SKM-1 treated with dmso at 0.1 percent for 144 hours (cell line): ENCODE measurements around the gene DNASE1L1.
A peak's percentile ranks its signal among the peaks of the same experiment; 100 is the strongest.
"Not testable (repeated sequence)": the region's sequence is repeated elsewhere in the genome, so short reads cannot be mapped to it uniquely, and the experiment has no call there.

ENCODE experiments used
- DNase-seq: peaks from one replicate; lab custom pipeline; 2025; ENCODE audit not compliant: unreplicated experiment; lab: John Stamatoyannopoulos, UW

The DNASE1L1 gene

GRCh38 chrX:154408659-154409221 is 314 bp downstream of the DNASE1L1 start:
- DNase-seq, result no peak

GRCh38 chrX:154404625-154405192 is 4.3 kb downstream of the DNASE1L1 start:
- DNase-seq, result no peak

- DNase-seq, result no peak
Measured at GRCh38 chrX:154403858-154404257, 5.2 kb downstream of the DNASE1L1 start.

GRCh38 chrX:154403192-154403591 is 5.9 kb downstream of the DNASE1L1 start:
- no peak for DNase-seq

GRCh38 chrX:154402622-154403127 is 6.4 kb downstream of the DNASE1L1 start:
- no peak for DNase-seq

GRCh38 chrX:154401918-154402621 is 7.0 kb downstream of the DNASE1L1 start:
- DNase-seq, result no peak

GRCh38 chrX:154401045-154401799 is 7.8 kb downstream of the DNASE1L1 start:
- DNase-seq, result no peak

GRCh38 chrX:154400369-154400817 is 8.7 kb downstream of the DNASE1L1 start:
- not testable (repeated sequence) for DNase-seq

GRCh38 chrX:154399527-154400368 is 9.3 kb downstream of the DNASE1L1 start:
- DNase-seq, result no peak

GRCh38 chrX:154398668-154399526 is 10.2 kb downstream of the DNASE1L1 start:
- DNase-seq, result peak; percentile 38

- DNase-seq, result peak; percentile 79
Measured at GRCh38 chrX:154397888-154398667, 11.0 kb downstream of the DNASE1L1 start, which contains the start of gene RPL10. Gene RPL10 (plus strand): TSS chrX:154398377. CDS start chrX:154398520, 143 bp downstream.

- no peak for DNase-seq
Measured at GRCh38 chrX:154396973-154397887, 11.8 kb downstream of the DNASE1L1 start.

- DNase-seq, result not testable (repeated sequence)
Measured at GRCh38 chrX:154396363-154396762, 12.7 kb downstream of the DNASE1L1 start.

- DNase-seq, result not testable (repeated sequence)
Measured at GRCh38 chrX:154389812-154390747, 19.0 kb downstream of the DNASE1L1 start.

GRCh38 chrX:154388649-154389048 is 20.4 kb downstream of the DNASE1L1 start:
- not testable (repeated sequence) for DNase-seq

- DNase-seq, result not testable (repeated sequence)
Measured at GRCh38 chrX:154388094-154388493, 21.0 kb downstream of the DNASE1L1 start.
